Measurements from ENCODE around the gene NR2F1-AS1. TPM values are rescaled to one million over a fixed set of nuclear protein-coding genes. Genes with fewer than 3 reads are reported as not detected.

Gene NR2F1-AS1
- total and polyA plus RNA-seq, 2 of the 4 experiments (the other 2 are of a cell fraction), result 12.5 to 12.8 TPM

- dilution Hi-C loops (cut with HindIII; ENCODE audit: low sequenced_read_pairs, unreplicated experiment) (no loop called here), in situ Hi-C loops (cut with MboI; ENCODE audit: low sequenced_read_pairs) (no loop called here), intact Hi-C loops (cut with micrococcal nuclease) (no loop called here)
- POLR2A ChIA-PET (ENCODE audit: unreplicated experiment), result no interaction called here
- DNase-seq (no peak), ATAC-seq (ENCODE audit: low read depth) (no peak)
- Histone ChIP-seq H3K4me1 (ENCODE audit: control insufficient read depth, insufficient read depth, low read length) (no peaks in the 10 kb centered on the region; the same call in 1 of the 2 replicates), H3K9ac (ENCODE audit: low read depth, low read length) (no peak overlapping the region), H3K18ac (ENCODE audit: low read depth, low read length) (no peak overlapping the region), H3K36me3 (ENCODE audit: control insufficient read depth, insufficient read depth, low read length) (no peaks in the 10 kb centered on the region), H3K4me3 (ENCODE audit: insufficient read depth, low read depth, low read length) (no peak overlapping the region), H2AK5ac (ENCODE audit: low read depth, low read length) (no peak overlapping the region), H2BK5ac (ENCODE audit: low read depth, low read length, poor library complexity, severe bottlenecking) (no peak overlapping the region), H2BK20ac (ENCODE audit: low read depth, low read length) (no peak overlapping the region), H3K9me1 (ENCODE audit: insufficient read depth, low read length) (no peaks in the 10 kb centered on the region), H3K27me3 (ENCODE audit: control insufficient read depth, insufficient read depth, low read length) (no peaks in the 10 kb centered on the region), H3K4me2 (ENCODE audit: low read depth, low read length) (no peak overlapping the region), H4K20me1 (ENCODE audit: insufficient read depth, low read length) (no peaks in the 10 kb centered on the region), H3K27ac (ENCODE audit: insufficient read depth, low read length) (no peak overlapping the region), H3K14ac (replicated peaks; ENCODE audit: low read depth, low read length) (no peak overlapping the region), H4K5ac (ENCODE audit: low read depth, low read length) (no peak overlapping the region), H4K8ac (ENCODE audit: low read depth in 2 of 2, low read length in 2 of 2) (no peak overlapping the region), H3K4ac (ENCODE audit: low read depth, low read length) (no peak overlapping the region), H3K56ac (ENCODE audit: extremely low read depth, insufficient read depth, low read length) (no peak overlapping the region), H4K91ac (ENCODE audit: insufficient read depth, low read depth, low read length) (no peak overlapping the region), H2BK120ac (ENCODE audit: low read depth, low read length) (no peak overlapping the region), H3K79me1 (ENCODE audit: low read depth in 1 of 2, low read length in 2 of 2) (no peaks in the 10 kb centered on the region; a peak in 1 of 4 replicates), H2AFZ (replicated peaks; ENCODE audit: low read length, poor library complexity) (no peak overlapping the region), H3K9me3 (ENCODE audit: control insufficient read depth, insufficient read depth, low read length) (no peaks in the 10 kb centered on the region), H3K23ac (ENCODE audit: low read depth, low read length) (no peak overlapping the region), H2AK9ac (replicated peaks; ENCODE audit: low read depth, low read length, poor library complexity) (no peak overlapping the region), H2BK15ac (ENCODE audit: low read depth, low read length) (no peak overlapping the region)
- TF ChIP-seq MAZ (IDR thresholded peaks at IDR 0.05; ENCODE audit: borderline replicate concordance, low read depth, low read length), result no peak
- no peak for TF ChIP-seq BHLHE40 (IDR thresholded peaks at IDR 0.05; ENCODE audit: low read depth, low read length)
- no peak for TF ChIP-seq MXI1 (IDR thresholded peaks at IDR 0.05; ENCODE audit: borderline replicate concordance, low read depth, low read length)
- TF ChIP-seq RFX5 (IDR thresholded peaks at IDR 0.05; ENCODE audit: low read depth, low read length), result no peak
- TF ChIP-seq, protein P1, sequence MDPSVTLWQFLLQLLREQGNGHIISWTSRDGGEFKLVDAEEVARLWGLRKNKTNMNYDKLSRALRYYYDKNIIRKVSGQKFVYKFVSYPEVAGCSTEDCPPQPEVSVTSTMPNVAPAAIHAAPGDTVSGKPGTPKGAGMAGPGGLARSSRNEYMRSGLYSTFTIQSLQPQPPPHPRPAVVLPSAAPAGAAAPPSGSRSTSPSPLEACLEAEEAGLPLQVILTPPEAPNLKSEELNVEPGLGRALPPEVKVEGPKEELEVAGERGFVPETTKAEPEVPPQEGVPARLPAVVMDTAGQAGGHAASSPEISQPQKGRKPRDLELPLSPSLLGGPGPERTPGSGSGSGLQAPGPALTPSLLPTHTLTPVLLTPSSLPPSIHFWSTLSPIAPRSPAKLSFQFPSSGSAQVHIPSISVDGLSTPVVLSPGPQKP (IDR thresholded peaks at IDR 0.05; ENCODE audit: borderline replicate concordance, low read depth, low read length), result no peak
- TF ChIP-seq CHD1 (IDR thresholded peaks at IDR 0.05; ENCODE audit: low read depth, low read length), result no peak
- no peak for TF ChIP-seq RCOR1 (IDR thresholded peaks at IDR 0.05; ENCODE audit: insufficient replicate concordance, low read length)
- no peak for TF ChIP-seq USF2 (IDR thresholded peaks at IDR 0.05; ENCODE audit: low read depth, low read length)
- no peak for TF ChIP-seq RAD21 (IDR thresholded peaks at IDR 0.05; ENCODE audit: low read length)
- no peak for TF ChIP-seq MAFK (IDR thresholded peaks at IDR 0.05; ENCODE audit: low read depth, low read length)
- no peak for TF ChIP-seq CEBPB (IDR thresholded peaks at IDR 0.05; ENCODE audit: low read depth, low read length)
- no peak for TF ChIP-seq NFE2L2 (IDR thresholded peaks at IDR 0.05; ENCODE audit: low read depth, low read length)
- TF ChIP-seq, protein P2, sequence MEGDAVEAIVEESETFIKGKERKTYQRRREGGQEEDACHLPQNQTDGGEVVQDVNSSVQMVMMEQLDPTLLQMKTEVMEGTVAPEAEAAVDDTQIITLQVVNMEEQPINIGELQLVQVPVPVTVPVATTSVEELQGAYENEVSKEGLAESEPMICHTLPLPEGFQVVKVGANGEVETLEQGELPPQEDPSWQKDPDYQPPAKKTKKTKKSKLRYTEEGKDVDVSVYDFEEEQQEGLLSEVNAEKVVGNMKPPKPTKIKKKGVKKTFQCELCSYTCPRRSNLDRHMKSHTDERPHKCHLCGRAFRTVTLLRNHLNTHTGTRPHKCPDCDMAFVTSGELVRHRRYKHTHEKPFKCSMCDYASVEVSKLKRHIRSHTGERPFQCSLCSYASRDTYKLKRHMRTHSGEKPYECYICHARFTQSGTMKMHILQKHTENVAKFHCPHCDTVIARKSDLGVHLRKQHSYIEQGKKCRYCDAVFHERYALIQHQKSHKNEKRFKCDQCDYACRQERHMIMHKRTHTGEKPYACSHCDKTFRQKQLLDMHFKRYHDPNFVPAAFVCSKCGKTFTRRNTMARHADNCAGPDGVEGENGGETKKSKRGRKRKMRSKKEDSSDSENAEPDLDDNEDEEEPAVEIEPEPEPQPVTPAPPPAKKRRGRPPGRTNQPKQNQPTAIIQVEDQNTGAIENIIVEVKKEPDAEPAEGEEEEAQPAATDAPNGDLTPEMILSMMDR (conservative IDR thresholded peaks at IDR 0.05; ENCODE audit: low read depth, low read length), result no peak
- no peak for TF ChIP-seq POLR2A (IDR thresholded peaks at IDR 0.05; ENCODE audit: low read depth, low read length)
- TF ChIP-seq SMC3 (IDR thresholded peaks at IDR 0.05; ENCODE audit: low read depth, low read length), result no peak
- TF ChIP-seq FOS (IDR thresholded peaks at IDR 0.05; ENCODE audit: low read depth, low read length), result no peak
- BruUV-seq (replicated peaks), result no TSS peak
- CTCF ChIA-PET, result no interaction called here
- WGBS, 2 experiments (ENCODE audit: extremely low coverage in 2 of 2, insufficient read length in 1 of 2), result 87% methylated on average over 3 of the region's 3 CpGs; no CpG with 5 or more reads in 1 of the 2 experiments
Observed at GRCh38 chr5:93423300-93423699, 157.7 kb downstream of the NR2F1-AS1 start.

Data from IMR-90 (cell line).